Measurements from ENCODE around the gene PINLYP.

DNA sequence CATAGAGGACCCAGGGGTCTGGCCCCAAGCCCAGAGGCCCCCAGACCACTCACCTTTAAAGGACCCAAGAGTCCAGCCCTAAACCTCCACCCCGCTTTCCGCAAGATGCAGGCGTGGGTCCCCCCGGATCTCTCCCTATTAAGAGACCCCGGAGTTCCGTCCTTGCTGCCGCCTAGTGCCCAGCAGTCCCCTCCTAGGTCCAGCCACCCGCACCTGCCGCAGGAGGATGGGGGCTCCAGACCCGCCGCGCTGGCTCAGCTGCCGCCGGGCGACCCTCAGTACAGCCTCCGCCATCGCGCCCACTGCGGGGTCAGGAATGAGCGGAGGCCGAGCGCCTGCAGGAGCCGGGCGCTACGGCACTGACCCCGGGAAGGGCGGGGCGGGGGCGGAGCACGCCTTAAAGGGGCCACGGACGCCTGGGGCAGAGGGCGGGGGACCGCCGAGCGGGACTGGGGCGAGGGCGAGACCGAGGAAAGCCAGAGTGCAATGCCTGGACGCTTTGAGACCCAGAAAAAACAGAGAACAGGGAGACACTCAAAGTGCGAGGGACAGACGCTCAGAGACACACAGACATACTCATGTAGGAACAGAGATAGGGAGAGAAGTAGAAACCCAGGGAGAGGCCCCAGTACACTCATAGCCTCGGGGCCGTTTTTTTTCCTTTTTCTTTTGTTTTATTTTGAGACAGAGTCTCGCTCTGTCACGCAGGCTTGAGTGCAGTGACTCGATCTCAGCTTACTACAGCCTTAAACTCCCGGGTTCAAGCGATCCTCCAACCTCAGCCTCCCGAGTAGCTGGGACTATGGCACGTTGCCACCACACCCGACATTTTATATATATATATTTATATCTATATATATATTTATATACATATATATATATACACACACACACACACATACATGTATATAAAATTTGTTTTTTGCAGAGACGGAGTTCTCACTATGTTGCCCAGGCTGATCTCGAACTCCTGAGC is 48.4 kb upstream of the PINLYP start, which contains the start of gene ETHE1:
- TF ChIP-seq, protein P1, sequence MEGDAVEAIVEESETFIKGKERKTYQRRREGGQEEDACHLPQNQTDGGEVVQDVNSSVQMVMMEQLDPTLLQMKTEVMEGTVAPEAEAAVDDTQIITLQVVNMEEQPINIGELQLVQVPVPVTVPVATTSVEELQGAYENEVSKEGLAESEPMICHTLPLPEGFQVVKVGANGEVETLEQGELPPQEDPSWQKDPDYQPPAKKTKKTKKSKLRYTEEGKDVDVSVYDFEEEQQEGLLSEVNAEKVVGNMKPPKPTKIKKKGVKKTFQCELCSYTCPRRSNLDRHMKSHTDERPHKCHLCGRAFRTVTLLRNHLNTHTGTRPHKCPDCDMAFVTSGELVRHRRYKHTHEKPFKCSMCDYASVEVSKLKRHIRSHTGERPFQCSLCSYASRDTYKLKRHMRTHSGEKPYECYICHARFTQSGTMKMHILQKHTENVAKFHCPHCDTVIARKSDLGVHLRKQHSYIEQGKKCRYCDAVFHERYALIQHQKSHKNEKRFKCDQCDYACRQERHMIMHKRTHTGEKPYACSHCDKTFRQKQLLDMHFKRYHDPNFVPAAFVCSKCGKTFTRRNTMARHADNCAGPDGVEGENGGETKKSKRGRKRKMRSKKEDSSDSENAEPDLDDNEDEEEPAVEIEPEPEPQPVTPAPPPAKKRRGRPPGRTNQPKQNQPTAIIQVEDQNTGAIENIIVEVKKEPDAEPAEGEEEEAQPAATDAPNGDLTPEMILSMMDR (IDR thresholded peaks at IDR 0.05), result peak; percentile 11; the same call in 1 of the 2 replicates
- TF ChIP-seq EP300 (IDR thresholded peaks at IDR 0.05; ENCODE audit: borderline replicate concordance in 1 of 2, low read depth in 1 of 2, low read length in 1 of 2) (no peak), POLR2AphosphoS5 (IDR thresholded peaks at IDR 0.05; ENCODE audit: low read depth, low read length) (peak; percentile 83), FOXM1 (IDR thresholded peaks at IDR 0.05; ENCODE audit: low read depth) (no peak), SIN3A (IDR thresholded peaks at IDR 0.05; ENCODE audit: borderline replicate concordance, low read depth, low read length) (no peak), RCOR1 (IDR thresholded peaks at IDR 0.05; ENCODE audit: low read length) (no peak), FOXJ3 (CRISPR knock-in tag; IDR thresholded peaks at IDR 0.05) (no peak), MXI1 (IDR thresholded peaks at IDR 0.05; ENCODE audit: low read depth, low read length) (peak; percentile 58; the same call in 1 of the 2 replicates)
- TF ChIP-seq, protein P2, sequence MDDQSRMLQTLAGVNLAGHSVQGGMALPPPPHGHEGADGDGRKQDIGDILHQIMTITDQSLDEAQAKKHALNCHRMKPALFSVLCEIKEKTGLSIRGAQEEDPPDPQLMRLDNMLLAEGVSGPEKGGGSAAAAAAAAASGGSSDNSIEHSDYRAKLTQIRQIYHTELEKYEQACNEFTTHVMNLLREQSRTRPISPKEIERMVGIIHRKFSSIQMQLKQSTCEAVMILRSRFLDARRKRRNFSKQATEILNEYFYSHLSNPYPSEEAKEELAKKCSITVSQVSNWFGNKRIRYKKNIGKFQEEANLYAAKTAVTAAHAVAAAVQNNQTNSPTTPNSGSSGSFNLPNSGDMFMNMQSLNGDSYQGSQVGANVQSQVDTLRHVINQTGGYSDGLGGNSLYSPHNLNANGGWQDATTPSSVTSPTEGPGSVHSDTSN (IDR thresholded peaks at IDR 0.05), result no peak
